GM18505 (cell line): Measurements from ENCODE around the gene PIP.
"Not testable (repeated sequence)": the region's sequence is repeated elsewhere in the genome, so short reads cannot be mapped to it uniquely, and the experiment has no call there.

ENCODE experiments used
- ATAC-seq: cut with Tn5 transposase; IDR thresholded peaks from one replicate; pipeline ENCODE4 v1.9.1; 2021; ENCODE audit not compliant: unreplicated experiment
- POLR2A ChIP-seq: IDR thresholded peaks from 4 replicates; pipeline ENCODE4 v1.6.1; 2011; ENCODE audit warnings: borderline replicate concordance; ENCODE audit not compliant: insufficient read depth, insufficient read length; ENCODE audit errors: extremely low read depth

Gene PIP, protein sequence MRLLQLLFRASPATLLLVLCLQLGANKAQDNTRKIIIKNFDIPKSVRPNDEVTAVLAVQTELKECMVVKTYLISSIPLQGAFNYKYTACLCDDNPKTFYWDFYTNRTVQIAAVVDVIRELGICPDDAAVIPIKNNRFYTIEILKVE

DNA sequence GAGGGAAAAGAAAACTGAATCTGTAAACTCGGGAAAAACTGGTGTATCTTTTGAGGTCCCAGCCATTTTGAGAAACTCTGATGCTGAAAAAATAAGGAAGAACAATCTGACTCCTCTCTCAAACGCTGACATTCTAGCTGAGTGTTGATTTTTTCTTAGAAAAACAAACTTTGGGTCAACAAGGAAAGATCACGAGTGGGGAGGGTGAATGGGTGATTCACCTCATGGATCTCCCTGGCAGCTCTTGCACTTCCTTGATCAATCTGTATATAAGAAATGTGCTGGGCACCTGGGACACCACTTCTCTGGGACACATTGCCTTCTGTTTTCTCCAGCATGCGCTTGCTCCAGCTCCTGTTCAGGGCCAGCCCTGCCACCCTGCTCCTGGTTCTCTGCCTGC is at the start of gene PIP:
PIP (plus strand) TSS at position 297 of the 400 bp plus-strand sequence; CDS start at position 337, 40 bp downstream.
- no peak for ATAC-seq
- no peak for TF ChIP-seq POLR2A

DNA sequence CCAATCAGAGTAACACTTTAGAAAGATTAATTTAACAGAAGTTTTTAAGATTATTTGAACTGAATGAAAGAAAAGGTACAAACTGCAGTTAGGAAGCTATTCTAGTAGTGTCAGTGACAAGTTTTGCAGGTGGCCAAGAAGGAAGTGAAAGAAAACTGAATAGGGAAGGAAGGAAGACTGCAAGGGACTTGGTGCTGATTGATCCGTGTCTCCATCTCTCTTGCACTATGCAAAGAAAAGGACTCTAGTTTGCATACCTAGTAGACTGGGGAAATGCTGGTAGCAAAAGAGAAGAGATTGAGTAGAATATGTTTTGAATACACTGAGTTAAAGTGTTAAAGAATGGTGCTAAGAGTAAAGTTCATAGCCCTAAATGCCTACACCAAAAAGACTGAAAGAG is 46.8 kb upstream of the PIP start:
- peak; percentile 83 for ATAC-seq
- TF ChIP-seq POLR2A: no peak

DNA sequence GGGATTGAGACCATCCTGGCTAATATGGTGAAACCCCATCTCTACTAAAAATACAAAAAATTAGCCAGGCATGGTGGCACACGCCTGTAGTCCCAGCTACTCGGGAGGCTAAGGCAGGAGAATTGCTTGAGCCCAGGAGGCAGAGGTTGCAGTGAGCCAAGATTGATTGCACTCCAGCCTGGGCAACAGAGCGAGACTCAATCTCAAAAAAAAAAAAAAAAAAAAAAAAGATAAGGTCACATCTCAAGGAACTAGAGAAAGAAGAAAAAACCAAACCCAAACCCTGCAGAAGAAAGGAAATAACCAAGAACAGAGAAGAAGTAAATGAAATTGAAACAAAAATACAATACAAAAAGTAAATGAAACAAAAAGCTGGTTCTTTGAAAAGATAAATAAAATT is 46.3 kb upstream of the PIP start:
- not testable (repeated sequence) for ATAC-seq

DNA sequence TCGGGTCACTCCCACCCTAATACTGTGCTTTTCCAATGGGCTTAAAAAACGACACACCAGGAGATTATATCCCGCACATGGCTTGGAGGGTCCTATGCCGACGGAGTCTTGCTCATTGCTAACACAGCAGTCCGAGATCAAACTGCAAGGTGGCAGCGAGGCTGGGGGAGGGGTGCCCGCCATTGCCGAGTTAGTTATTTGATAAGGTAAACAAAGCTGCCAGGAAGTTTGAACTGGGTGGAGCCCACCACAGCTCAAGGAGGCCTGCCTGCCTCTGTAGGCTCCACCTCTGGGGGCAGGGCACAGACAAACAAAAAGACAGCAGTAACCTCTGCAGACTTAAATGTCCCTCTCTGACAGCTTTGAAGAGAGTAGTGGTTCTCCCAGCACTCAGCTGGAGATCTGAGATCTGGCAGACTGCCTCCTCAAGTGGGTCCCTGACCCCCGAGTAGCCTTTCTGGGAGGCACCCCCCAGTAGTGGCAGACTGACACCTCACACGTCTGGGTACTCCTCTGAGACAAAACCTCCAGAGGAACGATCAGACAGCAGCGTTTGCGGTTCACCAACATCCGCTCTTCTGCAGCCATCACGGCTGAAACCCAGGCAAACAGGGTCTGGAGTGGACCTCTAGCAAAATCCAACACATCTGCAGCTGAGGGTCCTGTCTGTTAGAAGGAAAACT is 43.2 kb upstream of the PIP start:
- ATAC-seq: not testable (repeated sequence)

DNA sequence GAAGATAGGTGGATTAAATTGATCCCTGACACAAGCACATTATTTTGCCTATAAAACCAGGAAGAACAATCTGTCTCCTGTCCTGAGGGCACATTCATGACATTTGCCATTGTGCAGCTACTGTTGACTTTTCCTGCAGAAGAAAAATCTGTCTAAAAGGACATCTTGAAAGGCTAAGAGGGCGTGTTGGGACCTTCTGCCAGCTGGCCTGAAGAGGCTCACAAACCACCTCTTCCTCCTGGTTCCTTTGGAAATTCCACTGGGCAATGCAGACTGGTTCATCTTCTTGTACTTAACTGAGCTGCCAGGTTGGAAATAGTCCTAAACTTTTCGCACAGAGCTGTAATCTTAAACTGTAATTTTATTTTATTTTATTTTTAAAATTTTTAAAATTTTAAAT is 35.7 kb upstream of the PIP start:
- no peak for ATAC-seq
- no peak for TF ChIP-seq POLR2A

DNA sequence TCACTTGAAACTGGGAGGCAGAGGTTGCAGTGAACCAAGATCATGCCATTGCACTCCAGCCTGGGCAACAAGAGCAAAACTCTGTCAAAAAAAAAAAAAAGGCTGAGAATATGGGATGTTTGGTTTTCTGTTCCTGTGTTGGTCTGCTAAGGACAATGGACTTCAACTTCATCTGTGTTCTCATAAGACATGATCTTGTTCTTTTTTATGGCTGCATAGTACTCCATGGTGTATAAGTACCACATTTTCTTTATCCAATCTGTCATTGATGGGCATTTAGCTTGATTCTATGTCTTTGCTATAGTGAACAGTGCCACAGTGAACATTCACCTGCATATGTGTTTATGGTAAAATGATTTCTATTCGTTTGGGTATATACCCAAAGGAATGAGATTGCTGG is 32.3 kb upstream of the PIP start:
- ATAC-seq: not testable (repeated sequence)

DNA sequence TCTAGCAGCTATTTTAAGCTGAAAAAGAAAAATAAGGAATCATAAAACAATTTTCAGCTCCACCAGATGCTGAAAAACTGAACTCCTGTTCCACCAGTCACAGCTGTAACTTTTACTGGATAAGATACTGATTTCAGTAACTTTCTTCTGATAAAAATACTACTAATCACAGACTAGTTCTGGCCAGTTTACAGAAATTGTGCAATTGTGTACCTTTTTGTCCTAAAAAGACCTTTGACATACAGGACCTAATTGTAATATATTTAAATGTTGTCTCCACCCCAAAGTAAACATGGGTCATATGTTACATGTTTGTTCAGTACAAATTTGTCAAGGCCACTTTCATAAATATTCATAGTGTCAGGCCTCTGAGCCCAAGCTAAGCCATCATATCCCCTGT is 27.1 kb upstream of the PIP start:
- no peak for TF ChIP-seq POLR2A
- no peak for ATAC-seq

DNA sequence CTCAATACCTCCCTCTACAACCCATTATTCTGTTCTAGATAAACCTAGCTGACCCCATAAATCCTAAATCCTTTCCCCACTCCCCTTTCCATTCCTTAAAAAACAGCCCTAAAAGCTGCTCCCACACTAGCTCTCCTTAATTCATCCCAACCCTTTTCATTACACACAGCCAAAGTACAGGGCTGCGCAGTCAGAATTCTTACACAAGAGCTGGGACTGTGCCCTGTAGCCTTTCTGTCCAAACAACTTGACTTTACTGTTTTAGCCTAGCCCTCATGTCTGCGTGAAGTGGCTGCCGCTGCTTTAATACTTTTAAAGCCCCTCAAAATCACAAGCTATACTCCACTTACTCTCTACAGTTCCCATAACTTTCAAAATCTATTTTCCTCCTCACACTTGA is 23.9 kb upstream of the PIP start:
- not testable (repeated sequence) for ATAC-seq

DNA sequence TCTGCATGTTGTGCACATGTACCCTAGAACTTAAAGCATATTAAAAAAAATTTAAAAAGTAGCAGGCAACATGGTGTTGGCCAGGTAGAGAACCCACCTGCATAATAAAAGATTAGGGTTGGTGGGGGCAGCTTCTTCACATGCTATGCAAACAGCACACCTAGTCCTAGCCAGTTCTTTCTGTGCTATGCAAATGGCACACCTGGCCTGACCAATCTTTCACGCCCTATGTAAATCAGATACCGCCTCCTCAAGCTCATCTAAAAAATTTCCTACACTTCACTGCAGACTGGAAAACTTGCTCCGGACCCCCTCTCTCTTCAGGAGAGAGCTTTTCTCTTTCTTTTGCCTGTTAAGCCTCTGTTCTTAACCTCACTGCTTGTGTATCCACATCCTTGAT is 14.5 kb upstream of the PIP start:
- no peak for ATAC-seq

DNA sequence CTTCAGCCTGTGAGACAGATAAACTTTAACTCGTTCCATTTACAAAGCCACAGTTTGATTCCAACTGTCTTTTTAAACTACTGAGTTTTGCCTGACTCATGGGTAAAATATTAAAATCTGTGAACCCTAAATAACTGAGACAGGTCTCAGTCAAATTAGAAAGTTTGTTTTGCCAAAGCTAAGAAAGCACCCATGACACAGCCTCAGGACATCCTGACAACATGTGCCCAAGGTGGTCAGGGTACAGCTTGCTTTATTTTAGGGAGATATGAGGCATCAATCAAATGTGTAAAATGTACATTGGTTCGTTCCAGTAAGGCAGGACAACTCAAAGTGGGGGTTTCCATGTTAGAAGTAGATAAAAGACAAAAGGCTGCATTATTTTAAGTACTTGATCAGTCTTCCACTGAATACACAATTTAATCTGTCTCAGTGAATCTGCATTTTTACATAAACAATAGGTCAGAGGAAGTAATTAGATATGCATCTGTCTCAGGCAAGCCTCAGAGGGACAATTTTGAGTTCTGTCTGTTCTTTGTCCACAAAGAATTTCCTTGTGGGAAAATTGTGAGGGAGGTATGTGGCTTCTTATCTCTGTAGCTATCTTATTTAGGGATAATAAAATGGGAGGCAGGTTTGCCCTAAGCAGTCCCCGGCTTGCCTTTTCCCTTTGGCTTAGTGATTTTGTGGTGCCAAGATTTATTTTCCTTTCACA is 11.0 kb upstream of the PIP start:
- ATAC-seq: no peak

More for the DNA sequence above, 14.5 kb upstream of the PIP start:
- TF ChIP-seq POLR2A: no peak

DNA sequence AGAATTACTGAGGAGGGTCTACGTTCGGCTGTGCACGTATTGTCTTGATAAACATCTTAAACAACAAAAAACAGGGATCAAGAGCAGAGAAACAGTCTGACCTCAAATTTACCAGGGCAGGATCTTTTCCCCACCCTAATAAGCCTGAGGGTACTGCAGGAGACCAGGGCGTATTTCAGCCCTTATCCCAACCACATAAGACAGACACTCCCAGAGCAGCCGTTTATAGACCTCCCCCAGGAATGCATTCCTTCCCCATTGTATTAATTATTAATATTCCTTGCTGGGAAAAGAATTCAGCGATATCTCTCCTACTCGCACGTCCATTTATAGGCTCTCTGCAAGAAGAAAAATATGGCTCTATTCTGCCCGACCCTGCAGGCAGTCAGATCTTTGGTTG is 8.6 kb upstream of the PIP start:
- ATAC-seq: not testable (repeated sequence)

More for the DNA sequence above, 11.0 kb upstream of the PIP start:
- no peak for TF ChIP-seq POLR2A

DNA sequence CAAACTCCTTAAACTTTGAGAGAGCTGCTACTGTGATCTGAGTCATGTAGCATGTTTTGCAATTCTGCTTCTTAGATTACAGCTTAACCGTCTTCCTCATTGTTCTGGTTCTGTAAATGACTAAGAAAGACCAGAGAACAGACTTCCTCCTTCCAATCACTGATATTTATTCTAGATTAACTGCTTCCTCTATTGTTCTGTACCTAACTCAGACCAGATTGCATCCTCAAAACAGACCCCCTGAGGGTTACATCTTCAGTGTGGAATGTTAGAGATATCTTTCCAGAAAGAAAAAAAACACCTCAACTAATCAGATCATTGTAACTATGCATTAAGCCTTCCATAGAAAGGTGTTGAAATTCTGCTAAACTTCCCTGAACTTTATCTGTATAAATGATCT is 5.7 kb upstream of the PIP start:
- ATAC-seq: no peak
- no peak for TF ChIP-seq POLR2A

DNA sequence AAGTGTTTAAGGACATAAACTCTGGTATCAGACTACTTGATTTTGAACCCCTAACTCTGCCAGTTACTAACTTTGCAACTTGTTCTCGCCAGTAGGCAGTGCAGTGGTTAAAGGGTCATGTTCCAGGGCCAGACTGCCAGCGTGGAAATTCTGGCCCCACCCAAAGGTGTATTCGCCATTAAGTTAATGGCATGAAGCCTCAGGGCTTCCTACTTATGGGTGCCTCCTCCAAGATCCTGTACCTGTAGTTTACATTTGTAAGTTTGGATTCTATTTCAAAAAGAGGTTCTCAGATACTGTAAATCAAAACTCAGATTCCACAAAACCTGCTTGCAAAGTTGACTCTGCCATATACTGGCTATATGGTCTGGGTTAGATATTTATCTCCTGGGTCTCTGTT is 2.8 kb upstream of the PIP start:
- no peak for ATAC-seq
- no peak for TF ChIP-seq POLR2A

DNA sequence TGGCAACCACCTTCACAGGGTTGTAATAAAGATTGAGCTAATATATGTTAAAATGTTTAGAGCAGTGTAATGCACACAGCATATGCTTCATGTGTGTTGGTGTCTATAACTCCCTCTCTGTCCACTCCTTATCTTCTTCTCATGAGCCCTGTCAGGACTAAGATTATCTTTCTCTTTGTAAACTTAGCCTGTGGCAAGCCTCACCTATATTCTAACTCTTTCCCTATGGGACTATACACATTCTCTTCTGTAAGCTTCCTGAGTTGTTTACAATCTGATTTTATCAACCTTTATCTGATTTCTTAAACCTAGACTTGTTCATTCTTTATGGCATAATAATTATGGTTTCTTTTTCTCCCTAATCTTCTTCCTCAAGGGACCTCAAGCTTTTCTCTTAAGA is 2.4 kb upstream of the PIP start:
- no peak for ATAC-seq

DNA sequence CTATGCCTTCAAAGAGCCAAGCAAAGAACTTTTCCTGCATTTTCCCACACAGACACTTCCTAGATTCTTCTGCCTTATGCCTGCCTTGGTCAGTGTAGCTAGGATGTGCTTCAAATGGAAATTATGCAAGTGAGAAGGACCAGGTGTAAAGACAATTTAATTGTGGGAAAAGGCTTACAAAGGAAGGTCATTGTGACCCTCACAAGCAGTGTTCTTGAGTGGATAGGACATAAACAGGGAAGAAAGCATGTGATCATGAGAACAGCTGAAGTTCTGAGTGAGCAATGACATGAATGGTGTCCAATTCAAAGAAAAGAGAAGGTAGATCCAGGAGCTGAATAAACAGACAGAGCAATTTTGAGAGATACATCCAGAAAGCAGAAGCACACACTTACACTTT is 1.3 kb upstream of the PIP start:
- no peak for ATAC-seq
- TF ChIP-seq POLR2A: no peak

More for the DNA sequence above, 2.4 kb upstream of the PIP start:
- no peak for TF ChIP-seq POLR2A
